ENCODE data around the gene ANHX.

Gene ANHX

GRCh38 chr12:133180669-133181068 lies 55.0 kb downstream of the ANHX start (continued):
- TF ChIP-seq, protein P1, sequence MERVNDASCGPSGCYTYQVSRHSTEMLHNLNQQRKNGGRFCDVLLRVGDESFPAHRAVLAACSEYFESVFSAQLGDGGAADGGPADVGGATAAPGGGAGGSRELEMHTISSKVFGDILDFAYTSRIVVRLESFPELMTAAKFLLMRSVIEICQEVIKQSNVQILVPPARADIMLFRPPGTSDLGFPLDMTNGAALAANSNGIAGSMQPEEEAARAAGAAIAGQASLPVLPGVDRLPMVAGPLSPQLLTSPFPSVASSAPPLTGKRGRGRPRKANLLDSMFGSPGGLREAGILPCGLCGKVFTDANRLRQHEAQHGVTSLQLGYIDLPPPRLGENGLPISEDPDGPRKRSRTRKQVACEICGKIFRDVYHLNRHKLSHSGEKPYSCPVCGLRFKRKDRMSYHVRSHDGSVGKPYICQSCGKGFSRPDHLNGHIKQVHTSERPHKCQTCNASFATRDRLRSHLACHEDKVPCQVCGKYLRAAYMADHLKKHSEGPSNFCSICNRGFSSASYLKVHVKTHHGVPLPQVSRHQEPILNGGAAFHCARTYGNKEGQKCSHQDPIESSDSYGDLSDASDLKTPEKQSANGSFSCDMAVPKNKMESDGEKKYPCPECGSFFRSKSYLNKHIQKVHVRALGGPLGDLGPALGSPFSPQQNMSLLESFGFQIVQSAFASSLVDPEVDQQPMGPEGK (CRISPR knock-in tag; IDR thresholded peaks at IDR 0.05; ENCODE audit: borderline replicate concordance), result no peak
- TF ChIP-seq ZC3H10 (CRISPR knock-in tag; IDR thresholded peaks at IDR 0.05) (no peak), ESRRG (CRISPR knock-in tag; IDR thresholded peaks at IDR 0.05) (no peak), SNAI2 (CRISPR knock-in tag; IDR thresholded peaks at IDR 0.05) (no peak), OSR1 (CRISPR knock-in tag; IDR thresholded peaks at IDR 0.05) (no peak), CREB5 (CRISPR knock-in tag; IDR thresholded peaks at IDR 0.05; ENCODE audit: low read depth) (no peak), CSDC2 (CRISPR knock-in tag; IDR thresholded peaks at IDR 0.05) (no peak)

DNA sequence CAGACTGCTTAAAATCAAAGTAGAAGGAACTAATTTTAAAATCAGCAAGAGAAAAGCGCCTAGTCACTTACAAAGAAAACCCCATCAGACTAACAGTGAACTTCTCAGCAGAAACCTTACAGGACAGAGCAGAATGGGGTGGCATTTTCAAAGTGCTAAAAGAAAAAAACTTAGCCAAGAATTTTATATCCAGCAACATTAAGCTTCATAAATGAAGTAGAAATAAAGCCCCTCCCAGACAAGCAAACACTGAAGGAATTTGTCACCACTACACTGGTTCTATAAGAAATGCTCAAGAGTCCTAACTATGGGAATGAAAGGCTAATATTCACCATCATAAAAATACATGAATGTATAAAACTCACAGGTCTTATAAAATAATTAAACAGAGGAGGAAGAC lies 60.8 kb downstream of the ANHX start:
- no peak for TF ChIP-seq ZFP30 (CRISPR knock-in tag; IDR thresholded peaks at IDR 0.05)
- TF ChIP-seq ESRRG (CRISPR knock-in tag; IDR thresholded peaks at IDR 0.05), result no peak
- no peak for TF ChIP-seq ZNF70 (CRISPR knock-in tag; IDR thresholded peaks at IDR 0.05)
- no peak for TF ChIP-seq TOX (CRISPR knock-in tag; IDR thresholded peaks at IDR 0.05; ENCODE audit: borderline replicate concordance)
- no peak for TF ChIP-seq GLIS3 (CRISPR knock-in tag; IDR thresholded peaks at IDR 0.05)
- no peak for TF ChIP-seq ZC3H10 (CRISPR knock-in tag; IDR thresholded peaks at IDR 0.05)
- no peak for TF ChIP-seq ZFP3 (CRISPR knock-in tag; IDR thresholded peaks at IDR 0.05)
- no peak for ATAC-seq

DNA sequence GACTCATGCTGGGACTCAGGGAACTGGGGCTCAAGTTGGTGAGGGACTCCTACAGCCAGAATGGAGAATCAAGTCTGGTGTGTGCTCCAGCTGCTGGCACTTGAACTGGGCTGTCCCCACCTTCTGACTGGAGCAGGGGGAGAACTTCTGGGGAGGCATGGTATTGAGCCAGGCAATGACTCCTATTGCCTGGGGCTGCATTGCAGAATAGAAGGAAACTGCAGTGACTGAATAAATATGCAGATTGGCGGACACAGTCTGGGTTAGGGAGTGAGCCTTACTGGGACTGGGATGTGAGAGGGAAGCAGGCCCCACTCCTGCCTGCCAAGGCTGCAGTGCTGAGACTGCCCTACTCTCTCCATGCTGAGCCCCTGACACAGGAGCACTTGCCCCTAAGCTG lies 63.2 kb downstream of the ANHX start:
- ATAC-seq, result no peak
- TF ChIP-seq ZNF70 (CRISPR knock-in tag; IDR thresholded peaks at IDR 0.05), result no peak
- TF ChIP-seq PPARA (CRISPR knock-in tag; IDR thresholded peaks at IDR 0.05; ENCODE audit: borderline replicate concordance), result no peak
- no peak for TF ChIP-seq ARNTL (CRISPR knock-in tag; IDR thresholded peaks at IDR 0.05; ENCODE audit: borderline replicate concordance, low read depth)
- no peak for TF ChIP-seq SNAI2 (CRISPR knock-in tag; IDR thresholded peaks at IDR 0.05)
- TF ChIP-seq ZNF8 (CRISPR knock-in tag; IDR thresholded peaks at IDR 0.05), result no peak
- TF ChIP-seq OSR1 (CRISPR knock-in tag; IDR thresholded peaks at IDR 0.05), result no peak
- TF ChIP-seq ZC3H10 (CRISPR knock-in tag; IDR thresholded peaks at IDR 0.05), result no peak
- no peak for TF ChIP-seq ZNF565 (CRISPR knock-in tag; conservative IDR thresholded peaks at IDR 0.05; ENCODE audit: low read depth)
- TF ChIP-seq BACH2 (CRISPR knock-in tag; IDR thresholded peaks at IDR 0.05; ENCODE audit: borderline replicate concordance), result no peak
- no peak for TF ChIP-seq ZFP30 (CRISPR knock-in tag; IDR thresholded peaks at IDR 0.05)
- TF ChIP-seq GLIS3 (CRISPR knock-in tag; IDR thresholded peaks at IDR 0.05), result no peak
